H9 (cell line): ENCODE data around the gene ERCC4. TPM values are rescaled to one million over a fixed set of nuclear protein-coding genes. Genes with fewer than 3 reads are reported as not detected.

Source experiments
- DNase-seq: peaks from one replicate; pipeline ENCODE4 v3.0.0-alpha.2; 2017
- H2AFZ ChIP-seq: one replicate; pipeline ENCODE4 v1.6.1; 2013; ENCODE audit warnings: mild to moderate bottlenecking, low read length, control low read depth, moderate library complexity
- H2AK5ac ChIP-seq: 2 replicates; pipeline ENCODE4 v1.6.1; 2013; ENCODE audit warnings: low read length, control low read depth, mixed read lengths; ENCODE audit not compliant: insufficient read length
- H2BK120ac ChIP-seq: one replicate; pipeline ENCODE4 v1.6.1; 2013; ENCODE audit warnings: low read depth, mild to moderate bottlenecking, low read length, control low read depth, inconsistent platforms; ENCODE audit not compliant: poor library complexity, severe bottlenecking
- H2BK12ac ChIP-seq: 2 replicates; pipeline ENCODE4 v1.6.1; 2013; ENCODE audit warnings: low read length, control low read depth, mixed read lengths, low read depth; ENCODE audit not compliant: insufficient read length
- H2BK15ac ChIP-seq: 2 replicates; pipeline ENCODE4 v1.6.1; 2013; ENCODE audit warnings: low read depth, low read length, control low read depth
- H2BK20ac ChIP-seq: one replicate; pipeline ENCODE4 v1.6.1; 2013; ENCODE audit warnings: low read depth, mild to moderate bottlenecking, low read length, control low read depth, inconsistent platforms; ENCODE audit not compliant: poor library complexity, severe bottlenecking
- H2BK5ac ChIP-seq: 2 replicates; pipeline ENCODE4 v1.6.1; 2013; ENCODE audit warnings: low read length, control low read depth, mixed read lengths; ENCODE audit not compliant: insufficient read length
- H3K14ac ChIP-seq: 2 replicates; pipeline ENCODE4 v1.6.1; 2013; ENCODE audit warnings: low read length, control low read depth; ENCODE audit not compliant: insufficient read depth
- H3K18ac ChIP-seq: 2 replicates; pipeline ENCODE4 v1.6.1; 2013; ENCODE audit warnings: low read depth, mild to moderate bottlenecking, mixed read lengths, low read length, control low read depth; ENCODE audit not compliant: insufficient read length
- H3K23ac ChIP-seq: 2 replicates; pipeline ENCODE4 v1.6.1; 2013; ENCODE audit warnings: low read length, control low read depth, mixed read lengths, low read depth; ENCODE audit not compliant: insufficient read length
- H3K23me2 ChIP-seq: 2 replicates; pipeline ENCODE4 v1.6.1; 2013; ENCODE audit warnings: low read depth, mild to moderate bottlenecking, mixed read lengths, low read length, control low read depth; ENCODE audit not compliant: insufficient read length, poor library complexity, severe bottlenecking
- H3K27ac ChIP-seq: 2 replicates; pipeline ENCODE4 v1.5.1; 2013; ENCODE audit warnings: low read length, control low read depth, mixed read lengths, low read depth; ENCODE audit not compliant: insufficient read length
- H3K27me3 ChIP-seq: 2 replicates; pipeline ENCODE4 v1.6.1; 2013; ENCODE audit warnings: low read length, control low read depth, inconsistent platforms; ENCODE audit not compliant: insufficient read depth
- H3K4ac ChIP-seq: 2 replicates; pipeline ENCODE4 v1.6.1; 2013; ENCODE audit warnings: low read depth, mild to moderate bottlenecking, control low read depth, inconsistent platforms, low read length, moderate library complexity
- H3K4me1 ChIP-seq: 2 replicates; pipeline ENCODE4 v1.6.1; 2013; ENCODE audit warnings: low read length, control low read depth, inconsistent platforms; ENCODE audit not compliant: insufficient read depth
- H3K4me2 ChIP-seq: 2 replicates; pipeline ENCODE4 v1.6.1; 2013; ENCODE audit warnings: low read length, control low read depth, mixed read lengths; ENCODE audit not compliant: insufficient read length, insufficient read depth
- H3K56ac ChIP-seq: 2 replicates; pipeline ENCODE4 v1.6.1; 2013; ENCODE audit warnings: low read depth, mild to moderate bottlenecking, mixed read lengths, low read length, control low read depth; ENCODE audit not compliant: insufficient read length
- H3K79me1 ChIP-seq: 2 replicates; pipeline ENCODE4 v1.6.1; 2013; ENCODE audit warnings: low read depth, mild to moderate bottlenecking, moderate library complexity, low read length, control low read depth, inconsistent platforms; ENCODE audit not compliant: insufficient read depth, poor library complexity, severe bottlenecking
- H3K79me2 ChIP-seq: 2 replicates; pipeline ENCODE4 v1.6.1; 2013; ENCODE audit warnings: low read length, control low read depth, inconsistent platforms; ENCODE audit not compliant: insufficient read depth
- H3K9ac ChIP-seq: 2 replicates; pipeline ENCODE4 v1.6.1; 2013; ENCODE audit warnings: low read length, control low read depth, mixed read lengths; ENCODE audit not compliant: insufficient read length; ENCODE audit errors: extremely low read depth
- H3K9me3 ChIP-seq: one replicate; pipeline ENCODE4 v1.6.1; 2013; ENCODE audit warnings: low read depth, low read length, inconsistent platforms; ENCODE audit not compliant: control insufficient read depth
- H3T11ph ChIP-seq: one replicate; pipeline ENCODE4 v1.6.1; 2013; ENCODE audit warnings: mild to moderate bottlenecking, low read length, control low read depth, inconsistent platforms
- H4K20me1 ChIP-seq: one replicate; pipeline ENCODE4 v1.6.1; 2013; ENCODE audit not compliant: control insufficient read depth, insufficient read length, insufficient read depth
- H4K5ac ChIP-seq: 2 replicates; pipeline ENCODE4 v1.6.1; 2013; ENCODE audit warnings: low read depth, mild to moderate bottlenecking, mixed read lengths, low read length, control low read depth; ENCODE audit not compliant: insufficient read length
- H4K8ac ChIP-seq: replicated peaks from 2 replicates; pipeline ENCODE4 v1.6.1; 2013; ENCODE audit warnings: low read length, control low read depth, mixed read lengths, low read depth; ENCODE audit not compliant: insufficient read length
- H4K91ac ChIP-seq: 2 replicates; pipeline ENCODE4 v1.6.1; 2013; ENCODE audit warnings: low read depth, mild to moderate bottlenecking, moderate library complexity, mixed read lengths, low read length, control low read depth; ENCODE audit not compliant: insufficient read length
- H3K27ac Mint-ChIP-seq, 3 experiments: 2 replicates in 2 of 3; 3 replicates in 1 of 3; pipeline ENCODE4 v1.8.0; 2020 to 2021; ENCODE audit warnings: mixed read lengths in 3 of 3, mild to moderate bottlenecking in 1 of 3, moderate library complexity in 1 of 3
- H3K27me3 Mint-ChIP-seq: 2 replicates; pipeline ENCODE4 v1.8.0; 2021; ENCODE audit warnings: low read depth, mild to moderate bottlenecking, moderate library complexity, mixed read lengths
- H3K36me3 Mint-ChIP-seq, 3 experiments: 2 replicates in 2 of 3; 3 replicates in 1 of 3; pipeline ENCODE4 v1.8.0; 2020 to 2021; ENCODE audit warnings: low read depth in 3 of 3, mixed read lengths in 3 of 3; ENCODE audit not compliant: insufficient read depth in 1 of 3
- H3K4me1 Mint-ChIP-seq, 2 experiments: 2 replicates each; pipeline ENCODE4 v1.8.0; 2020; ENCODE audit warnings: mixed read lengths in 2 of 2
- H3K4me3 Mint-ChIP-seq, 2 experiments: 2 replicates in 1 of 2; 3 replicates in 1 of 2; pipeline ENCODE4 v1.8.0; 2020 to 2021; ENCODE audit warnings: mild to moderate bottlenecking in 2 of 2, mixed read lengths in 2 of 2, moderate library complexity in 1 of 2
- H3K9me3 Mint-ChIP-seq, 2 experiments: 2 replicates in 1 of 2; 3 replicates in 1 of 2; pipeline ENCODE4 v1.8.0; 2020; ENCODE audit warnings: mild to moderate bottlenecking in 2 of 2, mixed read lengths in 2 of 2, moderate library complexity in 1 of 2
- WGBS: extraction: QIAGEN DNeasy Blood & Tissue Kit; methylation state at CpG from one replicate; pipeline ENCODE4 v1.1.7; 2013; ENCODE audit warnings: missing lambda C conversion rate, low lambda C conversion rate, mixed read lengths; ENCODE audit not compliant: insufficient read length; ENCODE audit errors: extremely low coverage; 5-methylcytosine and 5-hydroxymethylcytosine counted together
- total RNA-seq: library from RNA; stranded (reverse); gene quantifications from 2 replicates; pipeline ENCODE4 v1.2.1, GENCODE V29; 2021
- TF ChIP-seq, protein P1 (sequence below): fragments of 200-600 bp; sonication (generic); conservative IDR thresholded peaks from 3 replicates; pipeline ENCODE4 v1.8.0; 2021; ENCODE audit warnings: antibody characterized with exemption, mild to moderate bottlenecking

Gene ERCC4
- total RNA-seq, 1 experiment from 2014 or later: 15.6 TPM

DNA sequence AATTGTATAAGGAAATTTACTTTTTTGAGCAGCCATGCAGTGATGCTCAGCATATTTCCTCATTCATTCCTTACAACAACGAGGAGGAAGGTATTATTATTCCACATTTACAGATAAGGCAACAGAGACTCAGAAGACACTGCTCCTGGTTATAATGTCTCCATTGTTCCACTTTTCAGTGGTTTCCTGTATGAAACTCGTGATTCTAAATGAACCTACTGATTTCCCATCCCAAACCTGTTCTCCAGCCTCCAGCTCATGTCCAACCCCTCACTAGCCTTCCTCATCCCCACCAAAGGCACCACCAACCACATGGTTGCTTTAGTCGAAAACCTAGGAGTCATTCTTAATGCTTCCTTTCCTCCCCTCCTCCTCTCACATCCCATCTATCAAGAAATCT lies 12.5 kb upstream of the ERCC4 start:
- Histone ChIP-seq H3K4me2 (no peak overlapping the region), H3K56ac (no peak overlapping the region), H3K79me2 (no peaks in the 10 kb centered on the region), H4K91ac (no peak overlapping the region), H3K23me2 (no peaks in the 10 kb centered on the region), H3K4me1 (no peaks in the 10 kb centered on the region), H2BK120ac (no peak overlapping the region), H3K9me3 (no peaks in the 10 kb centered on the region), H4K20me1 (no peaks in the 10 kb centered on the region), H3T11ph (no peak overlapping the region), H3K4ac (no peak overlapping the region), H4K5ac (no peak overlapping the region), H3K27me3 (no peaks in the 10 kb centered on the region), H3K18ac (no peak overlapping the region), H2BK5ac (no peak overlapping the region), H3K23ac (no peak overlapping the region), H2BK15ac (no peak overlapping the region), H3K14ac (no peak overlapping the region), H3K79me1 (no peaks in the 10 kb centered on the region), H2AK5ac (no peak overlapping the region), H2AFZ (no peak overlapping the region), H4K8ac (no peak overlapping the region), H3K27ac (no peak overlapping the region), H2BK12ac (no peak overlapping the region), H3K9ac (no peak overlapping the region), H2BK20ac (no peak overlapping the region)
- Mint-ChIP-seq H3K36me3 (peaks cover 0 to 12% (median 1%) of the 10 kb centered on the region in 3 experiments; a peak in 2 of 7 replicates), H3K9me3 (peaks cover 14 to 19% of the 10 kb centered on the region in 2 experiments), H3K4me1 (peaks cover 8% of the 10 kb centered on the region in 2 experiments; a peak in 3 of 4 replicates), H3K27ac (no peak overlapping the region; a peak in 1 of 7 replicates), H3K27me3 (peaks cover 8% of the 10 kb centered on the region), H3K4me3 (no peak overlapping the region)
- no CpG with 5 or more reads among the region's 3 CpGs for WGBS
- DNase-seq: no peak
- TF ChIP-seq, protein P1, sequence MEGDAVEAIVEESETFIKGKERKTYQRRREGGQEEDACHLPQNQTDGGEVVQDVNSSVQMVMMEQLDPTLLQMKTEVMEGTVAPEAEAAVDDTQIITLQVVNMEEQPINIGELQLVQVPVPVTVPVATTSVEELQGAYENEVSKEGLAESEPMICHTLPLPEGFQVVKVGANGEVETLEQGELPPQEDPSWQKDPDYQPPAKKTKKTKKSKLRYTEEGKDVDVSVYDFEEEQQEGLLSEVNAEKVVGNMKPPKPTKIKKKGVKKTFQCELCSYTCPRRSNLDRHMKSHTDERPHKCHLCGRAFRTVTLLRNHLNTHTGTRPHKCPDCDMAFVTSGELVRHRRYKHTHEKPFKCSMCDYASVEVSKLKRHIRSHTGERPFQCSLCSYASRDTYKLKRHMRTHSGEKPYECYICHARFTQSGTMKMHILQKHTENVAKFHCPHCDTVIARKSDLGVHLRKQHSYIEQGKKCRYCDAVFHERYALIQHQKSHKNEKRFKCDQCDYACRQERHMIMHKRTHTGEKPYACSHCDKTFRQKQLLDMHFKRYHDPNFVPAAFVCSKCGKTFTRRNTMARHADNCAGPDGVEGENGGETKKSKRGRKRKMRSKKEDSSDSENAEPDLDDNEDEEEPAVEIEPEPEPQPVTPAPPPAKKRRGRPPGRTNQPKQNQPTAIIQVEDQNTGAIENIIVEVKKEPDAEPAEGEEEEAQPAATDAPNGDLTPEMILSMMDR: no peak
